Cerebellar cortex (tissue), 1 donor: Measurements from ENCODE around the gene MMS22L.

Experiments
- DNase-seq: peaks from one replicate; pipeline ENCODE4 v3.0.0-alpha.2; 2015; ENCODE audit warnings: low spot score

The MMS22L gene

DNA sequence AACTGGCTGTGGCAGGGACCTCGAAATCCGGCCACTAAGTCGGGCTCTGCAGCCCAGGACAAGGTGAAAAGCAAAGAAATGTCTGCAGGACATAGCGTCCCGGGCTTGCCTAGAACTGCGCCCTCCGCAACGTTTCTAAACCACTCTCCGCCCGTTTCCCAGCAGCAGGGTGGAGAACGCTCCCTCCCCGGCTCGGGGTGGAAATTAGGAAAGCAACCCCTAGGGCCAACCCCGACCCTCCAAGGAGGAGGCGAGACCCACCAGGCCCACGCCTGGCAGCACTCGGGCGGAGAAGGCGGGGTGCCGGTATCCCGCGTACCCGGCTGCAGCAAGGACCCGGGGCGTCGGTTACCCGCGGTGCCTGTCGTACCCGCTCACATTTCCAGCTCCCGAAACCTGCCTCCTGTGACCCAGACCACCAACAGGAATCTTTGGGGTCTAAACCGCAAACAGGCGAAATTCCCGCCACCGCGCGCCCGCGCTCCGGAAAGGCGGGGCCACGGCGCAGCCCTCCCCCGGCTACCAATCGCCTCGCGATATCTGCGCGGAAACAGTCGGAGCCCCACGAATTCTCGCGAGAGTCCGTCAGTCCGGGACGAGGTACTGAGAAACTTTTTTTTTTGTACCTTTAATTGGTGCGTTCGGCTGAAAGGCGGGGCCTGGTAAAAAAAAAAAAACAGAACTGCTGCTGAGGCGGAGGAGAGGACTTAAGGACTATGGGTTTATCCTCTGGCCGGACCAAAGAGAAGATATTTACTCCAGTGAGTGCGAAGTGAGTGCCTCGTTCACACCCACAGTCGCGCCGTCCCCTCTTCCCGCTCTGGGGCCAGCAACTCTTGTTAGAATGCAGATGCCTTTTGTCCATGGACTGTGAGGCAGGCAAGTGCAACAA, at the start of gene MMS22L:
MMS22L (minus strand) TSS at position 491 of the 892 bp plus-strand sequence. CDS start 739 bp downstream, outside the sequence.
- peak; percentile 83 for DNase-seq

DNA sequence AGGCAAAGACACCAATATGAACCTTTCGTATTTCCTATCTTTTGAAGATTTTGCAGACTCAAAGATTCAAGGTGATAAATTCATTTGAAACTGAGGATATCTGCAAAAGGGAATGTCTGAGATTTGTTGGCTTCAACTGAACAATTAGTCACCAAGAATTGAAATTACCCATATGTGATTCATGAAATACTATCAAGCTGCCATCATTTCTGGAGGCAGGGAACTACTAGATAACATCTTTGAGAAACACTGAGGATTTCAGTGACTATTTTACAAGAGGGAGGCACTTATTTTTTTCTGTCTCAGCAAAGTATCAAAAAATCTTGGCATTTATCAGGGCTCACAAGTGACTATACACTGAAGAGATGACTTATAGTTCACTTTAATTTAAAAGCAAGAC, 39.8 kb upstream of the MMS22L start:
- DNase-seq: no peak

GRCh38 chr6:97322226-97322625, 39.2 kb upstream of the MMS22L start:
- no peak for DNase-seq

DNA sequence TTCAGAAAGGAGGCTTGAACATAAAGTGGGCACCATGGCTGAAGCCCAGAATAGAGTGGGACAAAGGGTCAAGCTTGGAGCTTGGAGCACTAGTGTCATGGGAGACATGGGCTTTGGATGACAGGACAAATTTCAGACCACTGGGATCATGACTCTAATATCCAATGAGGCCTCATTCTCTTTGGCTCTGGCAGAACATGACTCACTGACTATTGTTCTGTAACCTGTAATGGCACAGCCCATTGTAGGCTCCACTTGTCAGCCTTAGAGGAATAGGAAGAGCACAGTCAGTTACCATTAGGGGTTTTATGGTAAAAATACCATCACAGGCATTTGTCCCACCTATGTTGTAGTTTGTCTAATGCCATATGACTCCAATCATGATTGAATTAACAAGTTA, 34.0 kb upstream of the MMS22L start:
- DNase-seq: no peak

DNA sequence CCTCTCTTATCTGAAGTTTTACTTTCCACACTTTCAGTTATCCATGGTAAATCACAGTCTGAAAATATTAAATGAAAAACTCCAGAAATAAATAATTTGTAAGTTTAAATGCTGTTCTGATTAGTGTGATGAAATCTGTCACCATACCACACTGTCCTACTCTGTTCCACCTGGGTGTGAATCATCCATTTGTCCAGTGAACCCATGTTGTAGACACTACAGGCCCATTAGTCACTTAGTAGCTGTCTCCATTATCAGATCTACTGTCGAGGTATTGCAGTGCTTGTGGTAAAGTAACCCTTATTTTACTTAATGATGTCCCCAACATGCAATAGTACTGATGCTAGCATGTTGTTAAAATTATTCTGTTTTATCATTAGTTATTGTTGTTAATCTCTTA, 29.2 kb upstream of the MMS22L start:
- DNase-seq: no peak

DNA sequence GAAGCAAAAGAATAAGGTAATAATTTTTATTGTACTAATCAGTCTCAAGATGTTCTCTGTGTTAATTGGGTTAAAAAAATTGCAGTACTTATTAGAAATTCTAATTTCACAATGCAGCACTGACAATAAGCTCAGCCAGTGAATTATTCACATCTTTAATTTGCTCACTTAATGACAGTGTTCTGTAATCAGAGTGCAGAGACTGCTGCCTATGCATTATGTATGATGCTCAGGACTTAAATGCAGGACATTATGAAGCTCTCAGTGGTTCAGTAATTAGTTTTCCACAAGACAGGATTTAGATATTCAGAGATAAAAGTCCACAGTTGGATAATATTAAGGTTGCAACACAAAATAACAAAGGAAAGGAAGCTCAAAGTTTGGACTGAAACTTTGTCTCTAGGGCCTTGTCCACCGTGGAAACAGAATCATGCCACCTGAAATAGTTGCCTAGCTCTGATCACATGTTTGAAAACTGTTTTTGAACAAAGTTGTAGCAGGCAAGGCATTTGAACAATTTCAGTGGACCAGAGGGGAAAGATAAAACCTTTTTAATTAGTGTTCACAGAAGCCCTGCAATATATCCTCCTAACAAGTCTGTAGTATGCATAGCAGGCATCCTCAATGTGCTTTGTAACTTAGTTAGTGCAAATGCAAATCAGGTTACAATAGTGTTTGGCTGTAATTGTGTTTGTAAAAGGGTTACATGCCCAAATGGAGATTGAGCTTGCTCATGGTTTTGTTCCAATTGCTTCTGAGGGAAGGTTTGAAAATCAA, 23.7 kb upstream of the MMS22L start:
- DNase-seq: no peak

- DNase-seq: no peak
Observed at GRCh38 chr6:97305414-97306066, 22.5 kb upstream of the MMS22L start.

GRCh38 chr6:97304701-97305100, 21.7 kb upstream of the MMS22L start:
- no peak for DNase-seq

DNA sequence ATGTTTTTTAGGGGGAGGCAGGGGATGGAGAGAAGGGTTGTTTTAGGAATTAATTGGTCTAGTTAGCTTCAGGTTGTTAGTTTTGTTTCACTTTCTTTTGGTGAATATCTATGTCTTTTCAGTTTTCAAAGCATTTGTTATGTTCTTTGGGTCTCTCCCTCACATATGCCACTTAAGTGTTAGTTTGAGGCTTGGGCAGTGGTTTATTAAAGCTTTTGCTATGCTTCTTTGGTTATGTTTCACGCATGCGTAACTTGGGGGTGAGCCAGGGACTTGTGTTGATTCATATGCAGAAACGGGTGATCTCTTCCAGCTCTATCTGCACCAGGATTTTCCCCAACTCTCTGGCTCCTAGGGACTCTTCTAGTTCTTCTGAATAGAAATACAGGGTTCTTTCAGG, 11.4 kb upstream of the MMS22L start:
- DNase-seq: no peak

DNA sequence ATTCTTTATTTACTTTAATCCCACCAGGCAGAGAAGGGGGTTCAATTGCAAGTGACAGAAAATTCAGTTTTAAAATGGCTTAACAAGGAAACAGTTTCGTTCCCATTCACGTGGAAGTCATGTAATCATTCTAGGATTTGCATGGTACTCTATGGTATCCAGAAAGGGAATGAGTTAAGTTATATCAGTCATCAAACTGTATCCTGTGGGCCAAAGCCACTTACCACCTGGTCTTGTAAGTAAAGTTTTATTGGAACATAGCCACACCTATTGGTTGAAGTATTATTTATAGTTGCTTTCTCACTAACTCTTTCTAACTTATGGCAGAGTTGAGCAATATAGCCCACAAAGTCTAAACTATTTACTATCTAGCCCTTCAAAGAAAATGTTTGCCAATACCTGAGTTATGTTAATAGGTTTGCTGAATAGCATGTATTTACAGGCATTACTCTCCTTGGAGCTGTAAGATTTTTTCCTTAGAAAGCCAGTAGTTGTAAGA, 10.2 kb upstream of the MMS22L start:
- no peak for DNase-seq

- no peak for DNase-seq
Observed at GRCh38 chr6:97292671-97293070, 9.7 kb upstream of the MMS22L start.

DNA sequence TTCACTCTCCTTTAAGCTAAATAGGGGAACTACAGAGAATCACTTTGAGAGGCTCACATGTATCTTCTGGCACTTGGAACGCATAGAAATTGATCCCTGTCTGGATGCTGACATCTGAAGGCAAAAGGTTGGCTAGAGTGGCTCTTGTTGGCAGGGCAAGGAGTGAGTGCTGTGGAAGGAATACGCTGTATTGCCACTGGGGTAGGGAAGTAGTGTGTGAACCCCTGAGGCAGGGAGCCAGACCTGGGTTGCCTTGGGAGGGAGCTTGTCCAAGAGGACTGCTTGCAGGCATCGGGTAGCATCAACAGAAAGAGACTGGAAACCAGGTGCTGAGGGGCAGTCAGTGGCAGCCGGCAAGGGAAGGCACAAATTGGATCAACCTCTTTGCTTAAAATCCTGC, 8.9 kb upstream of the MMS22L start:
- DNase-seq: no peak

GRCh38 chr6:97289332-97289731, 6.3 kb upstream of the MMS22L start:
- no peak for DNase-seq

GRCh38 chr6:97288188-97288587, 5.2 kb upstream of the MMS22L start:
- DNase-seq: no peak

DNA sequence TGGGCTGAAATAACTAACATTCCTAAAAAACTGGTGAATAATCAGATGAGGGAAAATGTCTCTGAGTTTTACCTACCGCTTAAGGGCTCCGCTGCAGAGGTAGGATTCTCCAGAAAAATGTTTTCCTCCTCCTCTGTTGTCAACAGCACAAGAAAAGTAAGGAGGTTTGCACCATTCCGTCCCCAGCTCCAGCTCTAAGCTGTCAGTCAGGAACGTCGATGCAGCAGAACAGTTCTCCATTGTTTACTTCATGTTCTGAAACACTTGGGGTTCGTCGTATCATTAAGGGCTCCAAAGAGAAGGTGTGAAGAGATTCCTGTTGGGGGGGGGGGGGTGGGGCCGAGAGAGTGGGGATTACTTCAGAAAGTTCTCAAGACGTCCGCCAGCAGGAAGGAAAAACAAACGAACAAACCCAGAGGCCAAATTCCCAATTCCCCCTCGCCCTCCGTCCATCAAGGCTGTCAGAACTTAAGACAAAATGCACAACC, 734 bp downstream of the MMS22L start:
- DNase-seq: peak; percentile 8

DNA sequence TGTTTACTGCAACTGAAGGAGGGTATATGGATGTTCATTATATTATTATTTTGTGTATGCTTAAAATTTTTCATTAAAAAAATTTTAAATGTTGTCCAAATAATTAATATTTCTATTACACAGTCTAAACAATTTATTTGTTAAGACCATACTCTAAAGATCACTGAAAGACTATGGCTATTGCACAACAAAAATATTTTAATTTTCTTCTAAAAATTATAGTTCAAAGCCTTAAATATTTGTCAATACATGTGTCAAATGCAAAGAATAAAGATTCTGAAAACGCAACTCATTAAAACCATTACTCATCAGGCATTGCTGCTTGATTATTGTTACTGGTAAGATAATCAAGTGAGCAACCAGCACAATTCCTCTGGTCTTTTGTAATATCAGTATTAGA, 2.2 kb downstream of the MMS22L start:
- DNase-seq: no peak

GRCh38 chr6:97275804-97276203, 7.2 kb downstream of the MMS22L start:
- DNase-seq: no peak

GRCh38 chr6:97269821-97270220, 13.2 kb downstream of the MMS22L start:
- DNase-seq: no peak

- DNase-seq: no peak
Observed at GRCh38 chr6:97262676-97263075, 20.3 kb downstream of the MMS22L start.

GRCh38 chr6:97246842-97247241, 36.2 kb downstream of the MMS22L start:
- DNase-seq: no peak

- no peak for DNase-seq
Observed at GRCh38 chr6:97240222-97240621, 42.8 kb downstream of the MMS22L start.

- DNase-seq: no peak
Observed at GRCh38 chr6:97231911-97232310, 51.1 kb downstream of the MMS22L start.
